Sigmoid colon (tissue), 7 donors: ENCODE results near the gene PATL1. TPM values are rescaled to one million over a fixed set of nuclear protein-coding genes. Genes with fewer than 3 reads are reported as not detected.

Experiments used
- polyA plus RNA-seq, 3 donors: library from polyadenylated mRNA; stranded (reverse); fragments of 200-250 nt; gene quantifications; one replicate each; pipeline ENCODE4 v1.2.3, GENCODE V29; 2013
- small RNA-seq, 3 donors: library from RNA; depleted of rRNA; stranded (forward); fragments of <200 nt; gene quantifications; one replicate each; pipeline ENCODE3, GENCODE V24; 2016
- total RNA-seq, 4 donors: library from RNA; depleted of rRNA; stranded (reverse); fragments of >200 nt; gene quantifications; one replicate each; pipeline ENCODE4 v1.1.0, GENCODE V29; 2016
- donor health status: healthy with polysubstance abuse.
- donor health status: Bipolar disorder and iron deficiency.
- donor health status: healthy.

The PATL1 gene
- total and polyA plus RNA-seq, 7 donors = 11.0 to 21.2 (median 16.9) TPM

Small RNA genes lying within 50 kb of the gene (small RNA-seq; reads per million reads assigned to genes)
- gene MIR3162 = 0 reads per million in 3 donors

Other genes with a start within 250 kb of the PATL1 start
- gene OR5A2, start 242.6 kb downstream of the PATL1 start, total RNA-seq = not detected
- not detected for gene OR5A2, start 242.6 kb downstream of the PATL1 start, polyA plus RNA-seq
- not detected for gene OR5A1, start 232.6 kb downstream of the PATL1 start, total RNA-seq
- not detected for gene OR5A1, start 232.6 kb downstream of the PATL1 start, polyA plus RNA-seq
- gene OR4D6, start 212.1 kb downstream of the PATL1 start, total RNA-seq = not detected
- gene OR4D6, start 212.1 kb downstream of the PATL1 start, polyA plus RNA-seq = not detected
- not detected for gene OR4D10, start 195.7 kb downstream of the PATL1 start, total RNA-seq
- gene OR4D10, start 195.7 kb downstream of the PATL1 start, polyA plus RNA-seq = not detected
- gene OR4D11, start 165.5 kb downstream of the PATL1 start, total RNA-seq = not detected
- gene OR4D11, start 165.5 kb downstream of the PATL1 start, polyA plus RNA-seq = not detected
- gene OR4D9, start 157.5 kb downstream of the PATL1 start, total RNA-seq = not detected
- gene OR4D9, start 157.5 kb downstream of the PATL1 start, polyA plus RNA-seq = not detected
- 10 to 100 TPM; 27.5 to 41.5 (median 30.0) TPM for gene OSBP, start 53.3 kb downstream of the PATL1 start, total RNA-seq
- gene OSBP, start 53.3 kb downstream of the PATL1 start, polyA plus RNA-seq = 10 to 100 TPM; 16.2 to 24.7 (median 17.1) TPM
- not detected for gene OR10V1, start 44.8 kb upstream of the PATL1 start, total RNA-seq
- not detected for gene OR10V1, start 44.8 kb upstream of the PATL1 start, polyA plus RNA-seq
- 10 to 100 TPM in 3 of 4 donors, 1 to 10 TPM in 1; 9.7 to 19.3 (median 15.4) TPM for gene STX3, start 86.3 kb upstream of the PATL1 start, total RNA-seq
- 100 to 1,000 TPM in 1 of 3 donors, 10 to 100 TPM in 2; 39.2 to 120 (median 90.1) TPM for gene STX3, start 86.3 kb upstream of the PATL1 start, polyA plus RNA-seq
- 10 to 100 TPM; 41.9 to 52.6 (median 44.9) TPM for gene MRPL16, start 141.7 kb upstream of the PATL1 start, total RNA-seq
- 10 to 100 TPM; 63.7 to 79.5 (median 75.7) TPM for gene MRPL16, start 141.7 kb upstream of the PATL1 start, polyA plus RNA-seq
- gene CBLIF, start 176.5 kb upstream of the PATL1 start, total RNA-seq = not detected
- gene CBLIF, start 176.5 kb upstream of the PATL1 start, polyA plus RNA-seq = under 1 TPM in 1 of 3 donors, not detected in 2; 0.28 TPM
- gene TCN1, start 197.4 kb upstream of the PATL1 start, total RNA-seq = not detected
- gene TCN1, start 197.4 kb upstream of the PATL1 start, polyA plus RNA-seq = 1 to 10 TPM in 1 of 3 donors, not detected in 2; 1.8 TPM
- not detected for gene OOSP3, start 209.7 kb upstream of the PATL1 start, total RNA-seq
- gene OOSP3, start 209.7 kb upstream of the PATL1 start, polyA plus RNA-seq = not detected